Measurements from ENCODE around the gene ZNF74. TPM values are rescaled to one million over a fixed set of nuclear protein-coding genes. Genes with fewer than 3 reads are reported as not detected.

The ZNF74 gene
- total and polyA plus RNA-seq, 7 donors = 2.1 to 4.8 (median 4.0) TPM

DNA sequence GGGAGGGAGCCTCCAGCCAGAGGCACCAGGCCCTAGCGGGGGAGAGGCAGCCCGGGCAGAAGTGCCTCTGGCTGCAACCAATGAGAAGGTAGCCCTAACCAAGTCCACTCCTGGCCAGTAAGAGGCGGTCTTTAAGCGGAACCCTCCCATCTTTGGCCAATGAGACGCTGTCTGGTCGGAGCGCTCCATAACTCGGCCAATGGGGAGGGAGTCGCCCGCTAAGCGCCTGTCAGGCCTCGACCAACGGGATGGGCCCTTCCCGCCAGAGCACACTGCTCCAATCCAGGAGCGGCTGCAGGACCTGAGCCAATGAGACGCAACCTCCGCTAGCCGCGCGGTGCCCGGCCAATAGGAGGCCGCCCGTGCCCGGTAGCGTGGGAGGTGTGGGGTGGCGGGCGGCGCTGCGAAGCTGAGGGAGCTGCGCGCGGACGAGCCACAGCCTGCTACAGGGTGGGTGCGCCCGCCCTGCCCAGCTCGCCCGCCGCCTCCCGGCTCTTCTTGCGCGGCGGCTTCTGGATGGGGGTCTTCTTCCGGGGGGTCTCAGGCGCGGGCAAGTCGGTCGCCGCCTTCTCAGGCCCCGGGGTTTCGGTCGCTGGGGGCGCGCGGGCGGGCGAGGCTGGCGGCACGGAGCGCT, 31.1 kb downstream of the ZNF74 start:
- H3K27ac ChIP-seq = no peak overlapping the region
- peak in 1 of 2 donors; percentile 80 for DNase-seq
- no peaks in the 10 kb centered on the region for H3K9me3 ChIP-seq
- no peaks in the 10 kb centered on the region for H3K27me3 ChIP-seq (ENCODE audit: insufficient read depth in 3 of 3, low read length in 2 of 3)
- H3K4me1 ChIP-seq = peaks cover 13% of the 10 kb centered on the region
- peak overlapping the region; percentile 18 for H3K4me3 ChIP-seq
- ATAC-seq = peak in 1 of 4 donors; percentile 20
- H3K36me3 ChIP-seq (ENCODE audit: insufficient read depth in 1 of 2, low read depth in 1 of 2) = no peaks in the 10 kb centered on the region
- TF ChIP-seq, protein P1, sequence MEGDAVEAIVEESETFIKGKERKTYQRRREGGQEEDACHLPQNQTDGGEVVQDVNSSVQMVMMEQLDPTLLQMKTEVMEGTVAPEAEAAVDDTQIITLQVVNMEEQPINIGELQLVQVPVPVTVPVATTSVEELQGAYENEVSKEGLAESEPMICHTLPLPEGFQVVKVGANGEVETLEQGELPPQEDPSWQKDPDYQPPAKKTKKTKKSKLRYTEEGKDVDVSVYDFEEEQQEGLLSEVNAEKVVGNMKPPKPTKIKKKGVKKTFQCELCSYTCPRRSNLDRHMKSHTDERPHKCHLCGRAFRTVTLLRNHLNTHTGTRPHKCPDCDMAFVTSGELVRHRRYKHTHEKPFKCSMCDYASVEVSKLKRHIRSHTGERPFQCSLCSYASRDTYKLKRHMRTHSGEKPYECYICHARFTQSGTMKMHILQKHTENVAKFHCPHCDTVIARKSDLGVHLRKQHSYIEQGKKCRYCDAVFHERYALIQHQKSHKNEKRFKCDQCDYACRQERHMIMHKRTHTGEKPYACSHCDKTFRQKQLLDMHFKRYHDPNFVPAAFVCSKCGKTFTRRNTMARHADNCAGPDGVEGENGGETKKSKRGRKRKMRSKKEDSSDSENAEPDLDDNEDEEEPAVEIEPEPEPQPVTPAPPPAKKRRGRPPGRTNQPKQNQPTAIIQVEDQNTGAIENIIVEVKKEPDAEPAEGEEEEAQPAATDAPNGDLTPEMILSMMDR (IDR thresholded peaks at IDR 0.05) = no peak
- intact Hi-C loops (cut with DNase I) = no loop called here
- WGBS, 3 donors = 84 to 86% (median 86%) methylated on average over 53 to 59 of the region's 59 CpGs

DNA sequence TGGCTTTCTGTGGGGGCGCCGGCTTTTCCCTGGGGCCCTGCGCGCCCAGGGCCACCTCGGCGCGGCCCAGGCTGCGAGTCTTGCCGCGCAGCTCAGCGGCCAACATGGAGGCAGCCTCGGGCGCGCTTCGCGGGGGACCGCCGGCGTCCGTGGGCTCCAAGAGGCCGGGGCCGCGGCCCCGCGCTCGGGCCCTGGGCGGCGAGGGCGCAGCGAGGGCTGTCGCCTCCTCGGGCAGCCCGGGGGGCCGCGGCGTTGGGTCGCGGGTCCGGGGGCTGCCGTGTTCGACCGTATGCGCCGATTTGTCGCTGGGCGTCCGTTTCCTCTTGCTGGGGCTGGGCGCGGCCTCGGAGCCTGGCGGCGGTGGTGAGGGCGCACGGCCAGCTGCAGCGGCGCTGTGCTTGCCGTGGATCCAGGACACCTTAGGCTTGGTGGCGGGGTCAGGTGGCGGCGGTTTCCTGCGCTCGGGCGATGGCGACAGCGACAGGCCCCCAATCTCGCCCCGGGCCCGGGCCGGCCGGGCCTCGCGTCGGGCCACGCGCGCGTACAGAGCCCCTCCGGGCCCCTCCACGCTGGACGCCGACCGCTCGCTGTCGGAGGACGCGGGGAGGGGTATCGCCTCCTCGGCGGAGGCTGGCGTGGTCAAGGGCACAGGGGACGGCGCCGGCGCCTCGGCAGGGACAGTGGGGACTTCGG, 31.8 kb downstream of the ZNF74 start:
- peak overlapping the region; percentile 18 for H3K4me3 ChIP-seq
- TF ChIP-seq, protein P1 (IDR thresholded peaks at IDR 0.05) = no peak
- DNase-seq (no peak), ATAC-seq (no peak)
- H3K27me3 ChIP-seq (ENCODE audit: insufficient read depth in 3 of 3, low read length in 2 of 3) = peaks cover 0 to 5% (median 0%) of the 10 kb centered on the region in 3 donors
- peaks cover 16% of the 10 kb centered on the region for H3K4me1 ChIP-seq
- H3K27ac ChIP-seq = no peak overlapping the region
- H3K36me3 ChIP-seq (ENCODE audit: insufficient read depth in 1 of 2, low read depth in 1 of 2) = no peaks in the 10 kb centered on the region
- H3K9me3 ChIP-seq = no peaks in the 10 kb centered on the region
- WGBS, 3 donors = 70 to 76% (median 76%) methylated on average over 68 to 96 of the region's 96 CpGs
- intact Hi-C loops (cut with DNase I) = no loop called here

DNA sequence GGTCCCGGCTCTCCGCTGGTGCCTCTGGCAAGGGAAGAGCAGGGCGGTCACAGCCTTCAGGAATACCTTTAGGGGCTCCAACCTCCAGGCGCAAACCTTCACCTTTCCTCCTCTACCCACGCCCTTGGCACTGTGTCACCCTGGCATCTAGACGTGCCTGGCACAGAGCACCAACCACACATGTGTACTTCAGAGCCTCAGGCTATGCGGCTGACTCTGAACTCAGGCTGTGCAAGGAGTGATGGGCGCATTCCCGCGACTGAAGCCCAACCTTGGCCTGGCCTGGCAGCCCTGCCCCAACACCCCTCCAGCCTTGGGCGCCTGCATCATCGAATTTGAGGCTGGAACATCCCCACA, 32.3 kb downstream of the ZNF74 start:
- 86 to 91% (median 87%) methylated on average over 12 of the region's 12 CpGs for WGBS, 3 donors
- intact Hi-C loops (cut with DNase I) = no loop called here
- DNase-seq (no peak), ATAC-seq (no peak)
- Histone ChIP-seq H3K27me3 (ENCODE audit: insufficient read depth in 3 of 3, low read length in 2 of 3) (peaks cover 0 to 5% (median 0%) of the 10 kb centered on the region in 3 donors), H3K9me3 (no peaks in the 10 kb centered on the region), H3K4me1 (peaks cover 17% of the 10 kb centered on the region), H3K27ac (no peak overlapping the region), H3K36me3 (ENCODE audit: insufficient read depth in 1 of 2, low read depth in 1 of 2) (no peaks in the 10 kb centered on the region), H3K4me3 (no peak overlapping the region)
- TF ChIP-seq, protein P1 (IDR thresholded peaks at IDR 0.05) = no peak

DNA sequence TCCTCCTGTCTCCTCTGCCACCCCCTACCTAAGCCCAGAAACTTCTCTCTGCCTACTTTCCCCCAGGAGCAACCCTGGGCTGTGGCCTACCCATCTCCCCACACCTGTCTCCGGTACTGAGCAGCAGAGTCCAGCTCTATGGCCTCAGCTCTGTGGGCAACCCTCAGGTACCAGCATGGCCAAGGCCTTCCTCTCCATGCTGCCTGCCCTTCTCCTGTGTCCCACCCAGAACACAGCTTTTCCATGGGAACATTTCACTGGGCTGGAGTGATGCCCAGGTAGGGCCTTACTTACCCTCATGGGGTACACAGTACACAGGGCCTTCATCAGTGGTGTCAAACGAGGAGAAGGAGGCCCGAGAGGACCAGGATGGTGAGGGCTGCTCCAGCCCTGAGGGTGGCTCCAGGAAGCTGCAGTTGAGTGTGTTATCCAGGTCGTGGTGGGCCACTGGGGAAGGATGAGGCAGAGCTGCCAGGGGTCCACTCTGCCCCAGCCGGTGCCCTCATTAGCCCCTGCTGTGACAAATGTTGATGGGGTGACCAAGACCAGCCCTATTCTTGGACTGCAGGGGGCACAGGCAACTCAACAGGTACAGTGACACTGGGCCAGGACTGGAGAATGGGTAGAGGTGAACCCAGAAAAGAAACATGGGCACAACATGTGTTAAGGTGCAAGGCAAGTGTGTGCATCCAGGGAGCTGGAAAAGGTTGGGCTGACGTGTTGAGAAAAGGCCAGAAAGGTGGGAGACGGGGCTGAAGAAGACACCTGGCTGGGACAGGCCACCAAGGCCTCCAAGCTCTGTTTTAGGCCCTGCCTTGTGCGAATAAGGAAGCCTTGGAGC, 33.4 kb downstream of the ZNF74 start:
- 94 to 97% (median 95%) methylated on average over 8 of the region's 8 CpGs for WGBS, 3 donors
- Histone ChIP-seq H3K27me3 (ENCODE audit: insufficient read depth in 3 of 3, low read length in 2 of 3) (peaks cover 0 to 5% (median 0%) of the 10 kb centered on the region in 3 donors), H3K36me3 (ENCODE audit: insufficient read depth in 1 of 2, low read depth in 1 of 2) (no peaks in the 10 kb centered on the region)

More for the DNA sequence above, 33.4 kb downstream of the ZNF74 start:
- TF ChIP-seq, protein P1 (IDR thresholded peaks at IDR 0.05) = no peak
- Histone ChIP-seq H3K4me3 (no peak overlapping the region), H3K9me3 (no peaks in the 10 kb centered on the region), H3K4me1 (peaks cover 17% of the 10 kb centered on the region), H3K27ac (no peak overlapping the region)
- intact Hi-C loops (cut with DNase I) = no loop called here
- DNase-seq = peak in 1 of 2 donors; percentile 25
- ATAC-seq = no peak

All from psoas muscle (tissue), 8 donors.